Femur (tissue), 1 donor: ENCODE measurements around the gene SH2B3.
"Not testable (repeated sequence)": the region's sequence is repeated elsewhere in the genome, so short reads cannot be mapped to it uniquely, and the experiment has no call there.

Source experiments
- DNase-seq: peaks from one replicate; pipeline ENCODE4 v3.0.0-alpha.2; 2017

Gene SH2B3

DNA sequence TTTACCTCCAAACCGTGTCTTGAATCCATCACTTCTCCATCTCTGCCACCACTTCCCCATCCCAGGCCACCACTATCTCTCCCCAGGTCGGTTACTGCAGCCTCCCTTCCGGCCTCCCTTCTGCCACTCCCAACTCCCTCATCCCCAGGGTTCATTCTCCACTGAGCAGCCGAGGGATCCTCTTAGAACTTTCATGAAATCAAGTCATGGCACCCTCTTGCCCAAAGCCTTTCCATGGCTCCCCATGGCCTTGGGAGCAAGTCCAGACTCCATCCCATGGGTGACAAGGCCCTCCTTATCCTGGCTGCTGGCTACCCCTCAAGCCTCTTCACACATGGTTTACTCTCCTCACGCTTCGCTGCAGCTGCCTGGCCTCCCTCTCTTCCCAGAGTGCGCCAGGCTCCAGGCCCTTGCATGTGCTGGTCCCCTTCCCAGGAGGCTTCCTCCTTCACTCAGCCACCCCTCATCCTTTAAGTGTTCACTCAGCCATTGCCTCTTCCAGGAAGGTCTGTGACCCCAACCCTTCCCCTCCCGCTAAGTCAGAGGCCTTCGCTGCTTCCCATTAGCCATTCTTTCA lies 17.9 kb upstream of the SH2B3 start:
- DNase-seq, result no peak

DNA sequence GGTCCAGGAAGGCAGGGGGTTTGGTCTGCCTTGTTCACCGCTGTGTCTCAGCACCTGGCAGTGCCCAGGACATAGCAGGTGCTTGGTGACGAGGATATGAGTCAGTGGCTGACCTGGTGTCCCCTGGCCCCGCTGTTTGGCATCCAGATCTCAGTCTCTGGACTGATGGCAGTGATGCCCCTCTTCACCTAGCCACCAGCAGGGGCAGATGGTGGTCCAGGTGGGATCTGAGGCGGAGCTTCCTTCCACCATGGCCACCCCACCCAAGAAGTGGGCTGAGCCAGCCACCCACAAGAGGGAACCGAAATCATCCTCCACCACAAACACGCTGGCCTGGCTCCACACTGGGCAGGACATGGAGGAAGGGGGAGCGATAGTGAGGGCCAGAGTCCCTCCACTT lies 16.1 kb upstream of the SH2B3 start:
- DNase-seq, result no peak

DNA sequence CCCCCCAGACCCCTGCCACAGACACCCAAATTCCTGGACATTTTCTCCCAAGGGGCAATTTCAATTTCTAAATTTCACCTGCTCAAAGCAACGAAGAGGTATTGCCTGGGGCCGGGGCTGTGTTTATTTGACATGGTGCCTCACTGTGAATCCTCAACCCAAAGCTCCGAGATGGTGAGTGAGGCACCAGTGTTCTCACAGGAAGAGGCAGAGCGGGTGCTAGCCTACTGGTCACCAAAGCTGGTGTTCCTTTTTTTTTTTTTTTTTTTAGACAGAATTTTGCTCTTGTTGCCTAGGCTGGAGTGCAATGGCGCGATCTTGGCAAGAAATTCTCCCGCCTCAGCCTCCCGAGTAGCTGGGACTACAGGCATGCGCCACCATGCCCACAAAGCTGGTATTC lies 14.8 kb upstream of the SH2B3 start:
- no peak for DNase-seq

DNA sequence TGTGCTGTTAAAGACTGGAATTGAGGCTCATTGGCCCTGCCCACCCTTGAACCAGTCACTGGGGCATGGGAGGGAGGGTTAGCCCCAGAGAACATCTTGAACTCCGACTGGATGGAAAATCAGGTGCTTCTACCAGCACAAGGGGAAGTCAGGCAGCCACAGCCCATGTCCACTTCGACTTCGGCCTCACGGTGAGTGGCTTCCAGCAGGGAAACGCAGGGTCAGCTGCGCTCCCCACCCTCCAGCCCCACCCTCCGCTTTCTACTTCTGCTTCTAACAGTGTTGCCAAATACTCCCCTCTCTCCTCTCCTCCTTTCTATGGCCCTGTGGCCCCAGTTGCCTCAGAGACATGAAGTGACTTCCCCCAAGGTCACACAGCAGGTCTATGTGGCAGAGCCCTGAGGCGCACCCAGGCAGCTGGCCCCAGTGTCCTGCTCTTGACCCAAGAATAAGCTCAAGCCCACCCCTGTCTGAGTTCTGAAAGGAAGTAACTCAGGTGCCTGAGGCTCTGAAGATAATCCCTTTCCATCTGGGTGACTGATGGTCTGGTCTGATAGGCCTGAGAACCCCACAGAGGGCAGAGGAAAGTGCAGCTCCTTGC lies 11.9 kb upstream of the SH2B3 start:
- peak; percentile 44 for DNase-seq

DNA sequence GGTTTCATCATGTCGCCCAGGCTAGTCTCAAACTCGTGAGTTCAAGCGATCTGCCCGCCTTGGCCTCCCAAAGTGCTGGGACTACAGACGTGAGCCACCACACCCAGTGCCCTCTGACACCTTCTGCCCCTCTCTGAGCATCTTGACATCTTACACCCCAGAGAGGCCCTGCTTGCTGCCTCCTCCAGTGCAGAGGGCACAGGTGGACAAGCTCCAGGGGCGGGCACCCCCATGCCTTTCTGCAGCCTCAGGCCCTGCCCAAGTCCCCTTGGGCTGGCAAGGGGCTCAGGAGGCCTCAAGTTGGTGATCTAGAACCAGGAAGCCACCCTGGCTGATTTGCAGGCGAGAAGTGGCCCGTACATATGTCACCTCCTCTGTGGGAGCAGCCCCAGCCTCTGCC lies 11.2 kb upstream of the SH2B3 start:
- DNase-seq, result no peak

DNA sequence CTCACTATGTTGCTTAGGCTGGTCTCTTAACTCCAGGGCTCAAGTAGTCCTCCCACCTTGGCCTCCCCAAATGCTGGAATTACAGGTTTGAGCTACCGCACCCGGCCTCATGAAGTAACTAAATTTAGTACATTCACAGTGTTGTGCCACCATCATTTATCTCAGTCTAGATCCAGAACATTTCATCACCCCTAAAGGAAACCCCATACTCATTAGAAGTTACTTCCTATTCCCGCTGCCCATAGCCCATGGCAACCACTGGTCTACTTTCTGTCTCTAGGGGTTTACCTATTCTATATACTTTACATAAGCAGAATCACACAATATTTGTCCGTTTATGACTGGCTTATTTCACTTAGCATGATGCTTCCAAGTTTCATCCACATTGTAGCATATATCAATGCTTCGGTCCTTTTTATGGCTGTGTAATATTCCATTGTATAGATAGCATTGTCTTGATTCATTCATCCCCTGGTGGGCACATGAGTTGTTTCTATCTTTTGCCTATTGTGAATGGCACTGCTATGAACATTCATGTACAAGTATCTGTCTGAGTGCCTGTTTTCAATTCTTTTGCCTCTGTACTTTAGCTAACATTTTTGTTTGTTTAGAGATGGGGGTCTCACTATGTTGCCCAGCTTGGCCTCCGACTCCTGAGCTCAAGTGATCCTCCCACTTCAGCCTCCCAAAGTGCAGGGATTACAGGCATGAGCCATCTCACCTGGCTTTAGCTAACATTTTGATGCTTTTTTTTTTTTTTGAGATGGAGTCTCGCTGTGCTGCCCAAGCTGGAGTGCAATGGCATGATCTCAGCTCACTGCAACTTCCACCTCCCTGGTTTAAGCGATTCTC lies 10.2 kb upstream of the SH2B3 start:
- DNase-seq, result no peak

DNA sequence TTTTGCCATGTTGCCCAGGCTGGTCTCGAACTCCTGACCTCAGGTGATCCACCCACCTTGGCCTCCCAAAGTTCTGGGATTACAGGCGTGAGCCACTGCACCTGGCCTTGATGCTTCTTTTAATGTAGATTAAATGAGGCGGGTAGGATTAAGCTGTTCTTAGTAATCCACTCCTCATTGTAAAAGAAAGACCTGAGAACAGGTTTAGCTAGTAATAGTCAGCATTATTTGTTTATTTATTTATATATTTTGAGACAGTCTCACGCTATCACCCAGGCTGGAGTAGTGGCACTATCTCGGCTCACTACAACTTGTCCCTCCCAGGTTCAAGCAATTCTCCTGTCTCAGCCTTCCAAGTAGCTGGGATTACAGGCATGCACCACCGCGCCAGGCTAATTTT lies 9.5 kb upstream of the SH2B3 start:
- not testable (repeated sequence) for DNase-seq

DNA sequence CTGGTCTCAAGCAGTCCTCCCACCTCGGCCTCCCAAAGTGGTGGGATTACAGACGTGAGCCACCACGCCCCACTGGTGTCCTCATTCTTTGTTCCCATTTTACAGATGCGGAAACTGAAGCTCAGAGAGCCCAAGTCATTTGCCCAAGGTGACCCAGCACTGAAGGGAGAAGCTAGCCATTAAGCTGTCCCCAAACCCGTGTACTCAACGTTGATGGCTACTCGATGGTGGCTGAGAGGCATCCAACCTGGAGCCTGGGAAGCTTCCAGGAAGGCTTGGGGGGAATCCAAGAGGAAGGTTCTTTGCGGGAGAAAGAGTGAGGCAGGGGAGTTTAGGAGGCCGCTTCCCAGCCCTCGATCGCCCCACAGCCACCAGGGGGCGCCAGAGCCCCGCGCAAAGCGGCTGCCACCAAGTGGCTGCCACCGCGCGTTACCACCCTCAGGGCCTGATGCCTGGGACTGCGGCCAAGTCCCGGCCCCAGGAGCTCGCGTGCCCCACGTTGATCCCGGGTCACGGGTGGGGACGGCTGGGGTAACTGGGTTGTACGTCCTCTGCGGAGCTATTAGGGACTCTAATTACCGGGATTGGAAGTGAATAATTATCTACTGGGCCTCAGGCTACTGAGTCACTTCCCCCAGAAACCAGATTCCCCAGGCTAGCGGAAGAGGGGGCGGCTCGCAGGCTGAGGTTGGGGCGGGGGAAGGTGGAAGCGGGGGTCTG lies 8.8 kb upstream of the SH2B3 start:
- DNase-seq, result peak; percentile 88

DNA sequence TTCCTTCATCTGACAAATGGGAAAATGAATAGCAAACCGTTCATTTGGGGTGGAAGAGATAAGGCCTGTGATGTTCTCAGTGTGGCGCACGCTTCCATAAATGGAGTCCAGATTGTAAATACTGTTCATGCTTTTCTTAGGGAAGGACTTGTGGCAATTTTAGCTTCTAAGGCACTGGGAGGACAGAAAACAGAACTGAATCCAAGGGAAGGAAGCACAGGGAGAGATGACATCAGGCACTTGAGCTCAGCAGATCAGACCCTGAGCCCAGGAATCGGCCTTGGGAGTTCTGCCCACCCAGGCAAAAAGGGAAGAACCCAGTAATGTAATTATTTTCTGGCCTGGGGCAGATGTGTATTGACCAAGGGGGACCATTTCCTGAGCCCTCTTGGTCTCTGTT lies 7.2 kb upstream of the SH2B3 start:
- no peak for DNase-seq

DNA sequence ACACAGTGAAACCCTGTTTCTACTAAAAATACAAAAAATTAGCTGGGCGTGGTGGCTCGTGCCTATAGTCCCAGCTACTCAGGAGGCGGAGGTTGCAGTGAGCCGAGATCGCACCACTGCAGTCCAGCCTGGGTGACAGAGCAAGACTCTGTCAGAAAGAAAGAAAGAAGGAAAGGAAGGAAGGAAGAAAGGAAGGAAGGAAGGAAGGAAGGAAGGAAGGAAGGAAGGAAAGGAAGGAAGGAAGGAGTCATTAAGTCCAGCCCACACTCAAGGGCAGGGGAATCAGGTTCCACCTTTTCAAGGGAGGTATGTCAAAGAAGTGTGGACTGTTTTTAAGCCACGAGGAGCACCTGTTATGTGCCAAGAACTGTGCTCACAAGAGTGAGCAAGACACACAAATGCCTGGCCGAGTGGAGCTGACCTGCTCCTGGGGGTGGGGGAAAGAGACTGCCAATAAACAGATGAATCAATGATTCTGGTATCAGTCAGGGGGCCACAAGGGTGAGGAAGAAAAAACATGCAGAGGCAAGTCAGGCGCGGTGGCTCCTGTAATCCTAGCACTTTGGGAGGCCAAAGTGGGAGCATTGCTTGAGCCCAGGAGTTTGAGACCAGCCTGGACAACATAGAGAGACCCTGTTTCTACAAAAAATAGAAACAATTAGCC lies 5.8 kb upstream of the SH2B3 start:
- DNase-seq, result not testable (repeated sequence)

DNA sequence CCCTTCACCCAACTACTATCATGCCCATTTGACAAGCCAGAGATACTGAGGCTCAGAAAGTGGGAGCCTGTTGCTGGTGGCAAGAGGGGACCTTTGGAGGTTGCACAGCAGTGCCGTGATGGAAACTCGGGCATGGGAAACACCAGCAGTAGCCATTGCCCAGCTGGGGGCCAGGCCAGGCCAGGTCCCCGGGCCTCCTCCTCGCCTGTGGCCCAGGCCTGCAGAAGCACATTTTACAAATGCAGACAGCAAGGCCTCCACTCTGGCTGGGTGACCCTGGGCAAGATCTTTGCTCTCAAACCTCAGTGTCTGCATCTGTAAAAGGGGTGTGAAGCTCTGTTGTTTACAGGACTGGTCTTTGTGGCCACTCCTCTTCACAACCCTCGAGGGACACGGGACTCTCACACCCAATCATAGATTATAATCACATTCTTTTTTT lies 4.5 kb upstream of the SH2B3 start:
- DNase-seq, result no peak

DNA sequence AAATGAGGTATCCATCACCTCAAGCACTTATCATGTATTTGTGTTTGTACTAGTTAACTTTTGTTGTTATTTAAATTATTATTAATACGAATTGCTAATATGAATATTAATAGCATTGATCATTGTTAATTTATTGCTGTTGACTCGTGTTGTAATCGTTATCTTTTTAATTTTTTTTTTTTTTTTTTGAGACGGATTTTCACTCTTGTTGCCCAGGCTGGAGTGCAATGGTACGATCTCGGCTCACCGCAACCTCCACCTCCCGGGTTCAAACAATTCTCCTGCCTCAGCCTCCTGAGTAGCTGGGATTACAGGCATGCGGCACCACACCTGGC lies 3.3 kb upstream of the SH2B3 start:
- DNase-seq, result not testable (repeated sequence)

DNA sequence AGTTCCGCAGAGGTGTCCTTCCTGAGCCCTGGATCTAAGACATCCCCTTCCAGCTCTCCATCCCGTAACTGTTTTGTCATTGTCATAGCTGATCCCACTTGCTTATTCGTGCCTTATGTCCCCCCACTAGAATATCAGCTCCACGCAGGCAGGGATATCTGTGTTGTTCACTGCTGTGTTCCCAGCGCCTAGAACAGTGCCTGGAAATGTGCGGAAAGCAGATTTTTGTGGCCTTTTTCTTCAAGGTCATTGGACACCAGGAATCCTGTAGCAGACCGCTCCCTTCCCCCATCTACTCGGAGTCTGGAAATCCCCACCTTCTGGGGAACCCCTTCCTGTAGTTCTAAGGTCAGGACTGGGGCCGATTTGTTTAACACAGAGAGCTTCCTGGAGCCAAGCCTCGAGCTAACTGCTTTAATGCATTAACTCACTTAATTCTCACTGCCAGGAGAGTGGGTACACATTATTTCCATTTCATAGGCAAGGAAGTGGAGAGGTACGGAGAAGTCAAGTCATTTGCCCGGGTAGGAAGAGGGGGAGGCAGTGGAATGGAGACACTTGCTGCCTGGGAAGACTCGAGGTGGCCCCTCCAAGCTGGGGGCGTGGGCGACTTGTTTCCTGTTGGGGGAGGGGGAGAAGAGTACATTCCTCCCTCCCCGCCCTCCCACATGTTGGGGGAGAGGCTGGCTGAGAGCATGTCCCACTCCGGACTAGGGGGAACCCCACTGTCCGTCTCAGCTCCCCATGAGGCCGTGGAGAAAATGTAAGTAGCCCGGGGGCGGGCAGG lies 1.2 kb upstream of the SH2B3 start:
- DNase-seq, result peak; percentile 63

DNA sequence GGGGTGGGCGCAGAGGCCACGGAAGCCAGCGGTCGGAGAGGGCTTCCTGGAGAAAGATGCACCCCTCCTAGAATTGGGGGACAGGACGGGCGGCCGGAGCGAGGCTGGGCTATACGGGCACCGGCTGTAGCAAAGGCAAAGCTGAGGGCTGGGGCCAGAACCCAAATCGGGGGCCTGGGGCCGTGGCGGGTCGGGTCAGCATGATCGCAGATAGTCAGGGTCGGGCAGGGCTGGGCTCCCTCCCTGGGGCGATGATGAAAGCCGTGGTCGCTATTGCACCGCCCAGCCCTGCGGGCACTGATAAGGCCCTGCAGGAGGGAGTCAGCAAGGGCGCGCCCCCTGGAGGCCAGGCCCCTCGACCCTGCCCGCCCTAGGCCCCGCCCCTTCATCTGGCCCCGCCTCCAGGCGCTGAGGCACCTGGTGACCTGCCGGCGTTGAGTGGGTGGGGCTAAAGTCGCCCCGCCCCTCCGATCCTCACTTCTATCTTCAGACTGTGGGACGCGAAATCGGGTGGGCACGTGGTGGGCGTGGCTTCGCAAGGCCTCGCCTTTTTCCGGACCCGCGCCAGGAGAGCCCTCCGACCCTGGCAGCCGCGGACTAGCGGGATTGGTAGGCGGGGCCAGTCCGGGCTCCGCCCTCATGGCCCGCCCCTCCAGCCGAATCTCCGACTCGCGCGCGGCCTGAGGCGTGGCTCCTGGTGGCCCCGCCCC lies 419 bp upstream of the SH2B3 start:
- DNase-seq, result peak; percentile 95

DNA sequence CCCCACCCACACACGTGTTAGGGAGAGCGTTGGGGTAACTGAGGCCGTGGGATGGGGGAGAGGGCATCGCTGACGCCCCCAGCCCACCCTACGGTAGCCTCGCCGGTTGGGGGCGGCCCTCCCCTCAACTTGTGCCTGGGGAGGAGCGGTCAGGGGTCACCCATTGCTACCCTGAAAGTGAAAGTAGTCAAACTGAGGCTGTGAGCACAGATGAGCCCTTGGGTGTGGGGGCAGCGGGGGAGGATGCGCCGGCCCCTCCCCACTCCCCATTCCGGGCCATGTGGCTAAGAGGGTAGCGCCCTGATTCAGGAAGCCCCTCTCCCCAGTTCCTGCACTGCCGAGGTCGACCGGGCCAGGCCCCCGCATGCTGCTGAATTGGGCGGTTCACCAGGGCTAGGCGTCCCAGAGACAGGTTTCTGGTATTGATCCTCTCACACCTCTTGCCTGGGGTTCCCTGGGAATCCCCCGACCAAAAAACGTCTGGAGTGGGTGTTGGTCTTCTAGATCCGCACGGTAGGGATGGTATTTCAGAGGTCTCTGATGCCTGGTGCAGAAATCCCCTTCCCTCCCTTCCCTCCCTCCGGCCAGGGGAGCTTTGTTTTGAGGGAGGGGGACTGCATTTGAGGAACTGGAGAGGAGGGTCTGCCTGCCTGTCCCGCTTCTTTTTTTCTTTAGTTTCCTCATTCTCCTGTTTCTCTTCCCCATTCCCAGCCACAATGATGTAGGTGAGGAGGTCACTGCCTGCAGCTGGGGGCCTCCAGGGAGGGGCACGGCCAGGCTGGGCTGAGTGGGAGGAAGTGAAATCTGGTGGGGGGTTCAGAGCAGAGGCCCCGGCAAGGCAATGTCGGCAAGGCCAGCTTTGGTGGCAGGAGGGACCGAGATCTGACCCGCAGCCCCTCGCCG lies 1.0 kb downstream of the SH2B3 start:
- peak; percentile 64 for DNase-seq

DNA sequence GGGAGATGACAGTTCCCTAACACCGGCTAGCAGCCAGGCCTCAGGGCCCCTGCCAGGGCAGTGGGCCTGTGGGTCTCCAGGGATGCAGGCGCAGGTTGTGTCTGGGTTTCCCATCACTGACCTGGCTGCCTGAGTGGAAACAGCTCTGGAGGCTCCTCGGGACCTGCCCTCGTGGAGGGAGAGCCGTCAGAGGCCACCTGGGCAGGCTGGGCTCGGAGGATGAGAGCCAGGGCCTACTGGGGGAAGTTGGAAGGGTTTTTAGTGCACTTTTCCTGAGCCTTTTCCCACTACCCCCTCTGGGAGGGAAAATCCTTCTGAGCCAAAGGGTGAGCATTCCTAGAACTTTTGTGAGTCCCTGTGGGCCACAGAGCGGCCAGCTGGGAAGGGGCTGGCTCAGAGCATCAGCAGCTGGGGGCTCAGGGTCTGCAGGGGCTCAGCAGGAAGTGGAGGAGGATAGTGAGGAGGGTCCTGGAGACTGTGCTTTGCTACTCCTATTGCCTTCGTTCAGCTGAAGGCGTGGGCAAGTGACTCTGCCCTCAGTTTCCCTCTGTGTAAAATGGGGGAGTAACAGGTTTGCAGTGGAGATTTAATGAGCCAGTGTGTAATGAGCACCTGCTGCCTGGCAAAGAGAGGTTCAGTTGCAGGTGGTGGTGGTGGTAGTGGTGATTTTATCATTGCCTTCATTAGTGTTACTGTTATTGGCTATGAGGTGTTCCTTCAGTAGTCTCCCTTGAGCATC lies 1.8 kb downstream of the SH2B3 start:
- no peak for DNase-seq

DNA sequence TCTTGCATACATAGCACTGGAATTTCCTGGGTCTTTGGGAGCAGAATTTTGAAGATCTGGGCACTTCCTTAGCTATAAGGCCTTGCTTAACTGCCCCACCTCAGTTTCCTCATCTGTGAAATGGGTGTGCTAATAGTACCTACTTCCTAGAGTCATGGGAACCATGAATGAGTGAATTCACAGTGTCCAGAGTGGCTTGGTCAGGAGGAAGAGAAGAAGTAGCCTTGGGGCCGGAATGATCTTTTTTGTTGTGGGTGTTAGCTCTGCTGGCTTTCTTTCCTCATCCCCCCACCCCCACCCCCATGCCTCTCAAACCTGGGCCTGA lies 2.4 kb downstream of the SH2B3 start:
- no peak for DNase-seq

DNA sequence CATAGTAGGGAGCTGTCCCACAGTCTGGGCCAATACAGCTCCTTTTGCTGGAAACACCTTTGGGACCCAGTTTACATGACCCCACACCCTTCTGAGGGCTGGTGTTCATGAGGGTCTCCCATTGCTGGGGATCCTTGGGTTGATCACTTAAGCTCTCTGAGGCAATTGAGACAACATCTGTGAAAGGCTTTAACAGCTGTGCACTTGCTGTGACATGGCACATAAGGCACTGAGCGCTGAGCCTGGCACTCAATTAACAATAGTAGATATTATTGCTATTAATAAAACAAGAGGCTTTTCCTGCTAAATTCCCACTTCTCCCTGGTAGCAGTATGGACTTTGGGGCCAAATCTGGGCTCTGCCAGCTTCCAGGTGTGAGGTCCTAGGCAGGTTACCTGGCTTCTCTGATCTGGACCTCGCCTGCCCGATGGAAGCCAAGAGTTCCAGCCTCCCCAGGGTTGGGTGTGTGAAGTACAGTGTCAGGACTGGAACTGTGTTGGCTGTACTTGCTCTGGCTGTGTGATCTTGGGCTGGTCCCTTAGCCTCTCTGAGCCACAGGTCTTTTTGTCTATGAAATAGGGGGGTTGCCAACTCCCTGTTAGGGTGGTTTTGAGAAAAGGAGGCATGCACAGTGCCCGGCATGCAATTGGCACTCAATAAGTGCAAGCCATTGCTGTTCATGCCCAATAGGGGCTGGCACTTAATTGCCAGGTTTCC lies 3.1 kb downstream of the SH2B3 start:
- no peak for DNase-seq

DNA sequence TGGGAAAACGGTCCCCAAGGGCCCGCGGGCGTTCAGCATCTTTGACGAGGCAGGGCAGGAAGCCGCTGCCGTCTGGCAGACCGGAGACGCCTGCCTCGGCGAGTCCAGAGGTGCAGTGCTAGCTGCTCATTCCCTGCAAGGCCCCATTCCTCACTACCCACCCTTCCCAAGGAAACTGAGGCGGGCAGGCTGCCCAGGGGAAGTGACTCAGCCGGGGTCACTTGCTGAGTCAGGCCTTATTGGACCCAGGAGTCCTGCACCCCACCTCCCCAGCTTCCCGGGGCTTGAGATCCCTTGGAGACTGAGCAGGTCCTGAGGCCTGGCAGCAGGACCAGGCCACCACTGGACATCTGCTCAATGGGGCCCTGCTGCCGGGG lies 3.7 kb downstream of the SH2B3 start:
- DNase-seq, result no peak
